CD4-positive, alpha-beta T cell (primary cell): ENCODE measurements around the gene PLEK. TPM values are rescaled to one million over a fixed set of nuclear protein-coding genes. Genes with fewer than 3 reads are reported as not detected.

Experiments
- ATAC-seq: fragments of 200-7000 bp; cut with Tn5 transposase; one replicate; pipeline ENCODE4 v1.10.0; 2022; ENCODE audit warnings: mild to moderate bottlenecking; ENCODE audit not compliant: poor library complexity
- CTCF ChIA-PET: fragments of 350-600 bp; sonication (Branson Sonifier 250); formaldehyde crosslinking; loops from one replicate; lab custom pipeline; 2021; ENCODE audit warnings: antibody characterized with exemption, inconsistent platforms; lab: Charles Lee
- POLR2A ChIA-PET: fragments of 350-600 bp; sonication (Branson Sonifier 250); formaldehyde crosslinking; loops from one replicate; lab custom pipeline; 2021; ENCODE audit warnings: antibody characterized with exemption, inconsistent platforms; lab: Charles Lee
- DNase-seq, 14 experiments: peaks; one replicate each; pipeline ENCODE4 v3.0.0-alpha.2; 2013 to 2020; ENCODE audit warnings: mixed read lengths in 2 of 14
- H3K27ac ChIP-seq, 2 donors: one replicate each; pipeline versions ENCODE4 v1.5.1 to v1.7.0; 2013; ENCODE audit warnings: low read length in 2 of 2, low read depth in 1 of 2, mild to moderate bottlenecking in 1 of 2
- H3K27me3 ChIP-seq, 2 experiments: 1 replicate in 1 of 2; 2 replicates in 1 of 2; pipeline versions ENCODE4 v1.6.1 to v1.7.0; 2013; ENCODE audit warnings: low read length in 2 of 2, control low read depth in 1 of 2, mild to moderate bottlenecking in 1 of 2, moderate library complexity in 1 of 2; ENCODE audit not compliant: insufficient read depth in 2 of 2, control insufficient read depth in 1 of 2
- H3K36me3 ChIP-seq: one replicate; pipeline ENCODE4 v1.6.1; 2013; ENCODE audit warnings: low read length, control low read depth; ENCODE audit not compliant: insufficient read depth
- H3K4me1 ChIP-seq: one replicate; pipeline ENCODE4 v1.6.1; 2013; ENCODE audit warnings: low read length, control low read depth; ENCODE audit not compliant: insufficient read depth
- H3K4me3 ChIP-seq: one replicate; pipeline ENCODE4 v1.5.1; 2013; ENCODE audit warnings: mild to moderate bottlenecking, low read length, moderate library complexity
- H3K9me3 ChIP-seq, 2 experiments: 1 replicate in 1 of 2; 2 replicates in 1 of 2; pipeline versions ENCODE4 v1.6.1 to v1.7.0; 2013; ENCODE audit warnings: low read length in 2 of 2, mild to moderate bottlenecking in 2 of 2, control low read depth in 1 of 2, moderate library complexity in 1 of 2; ENCODE audit not compliant: control insufficient read depth in 1 of 2, insufficient read depth in 1 of 2
- H3K27ac Mint-ChIP-seq: one replicate; pipeline ENCODE4 v1.8.0; 2020; ENCODE audit warnings: mixed read lengths
- H3K27me3 Mint-ChIP-seq: one replicate; pipeline ENCODE4 v1.8.0; 2021; ENCODE audit warnings: mixed read lengths
- H3K36me3 Mint-ChIP-seq: one replicate; pipeline ENCODE4 v1.8.0; 2021; ENCODE audit warnings: low read depth, mixed read lengths
- H3K4me1 Mint-ChIP-seq: one replicate; pipeline ENCODE4 v1.8.0; 2021; ENCODE audit warnings: low read depth, mixed read lengths
- H3K4me3 Mint-ChIP-seq: one replicate; pipeline ENCODE4 v1.8.0; 2020; ENCODE audit warnings: mild to moderate bottlenecking, mixed read lengths
- H3K9me3 Mint-ChIP-seq: one replicate; pipeline ENCODE4 v1.8.0; 2020; ENCODE audit warnings: mixed read lengths
- intact Hi-C, 2 experiments: fragments of 100-400 bp; cut with DNase I in 1 of 2; cut with micrococcal nuclease in 1 of 2; formaldehyde crosslinking; loops; one replicate each; pipeline versions ENCODE4 v1.15.1 to v1.9.0; 2023 to 2025; cut with DNase I, micrococcal nuclease
- total RNA-seq, 174 experiments: library from RNA in 2 of 174; stranded (reverse) in 2 of 174; gene quantifications; one replicate each; pipeline ENCODE4 v1.2.3 and lab custom pipeline; 2021 to 2026
- TF ChIP-seq, protein P1 (sequence below): fragments of 200-600 bp; IDR thresholded peaks from one replicate; pipeline ENCODE4 v1.8.0; 2022; ENCODE audit warnings: antibody characterized with exemption, mild to moderate bottlenecking

Gene PLEK
- total RNA-seq, 2 experiments from 2014 or later, result 5.3 to 6.3 TPM

GRCh38 chr2:68385220-68385906, 20.3 kb downstream of the PLEK start:
- Histone ChIP-seq H3K4me1 (peaks cover 62% of the 10 kb centered on the region), H3K4me3 (no peak overlapping the region), H3K36me3 (no peaks in the 10 kb centered on the region), H3K9me3 (no peaks in the 10 kb centered on the region), H3K27me3 (no peaks in the 10 kb centered on the region), H3K27ac (no peak overlapping the region)
- Mint-ChIP-seq H3K9me3 (no peaks in the 10 kb centered on the region), H3K4me3 (no peak overlapping the region), H3K36me3 (no peaks in the 10 kb centered on the region), H3K27me3 (no peaks in the 10 kb centered on the region), H3K27ac (no peak overlapping the region), H3K4me1 (peaks cover 22% of the 10 kb centered on the region)
- ChIA-PET POLR2A (no interaction called here), CTCF (no interaction called here)
- TF ChIP-seq, protein P1, sequence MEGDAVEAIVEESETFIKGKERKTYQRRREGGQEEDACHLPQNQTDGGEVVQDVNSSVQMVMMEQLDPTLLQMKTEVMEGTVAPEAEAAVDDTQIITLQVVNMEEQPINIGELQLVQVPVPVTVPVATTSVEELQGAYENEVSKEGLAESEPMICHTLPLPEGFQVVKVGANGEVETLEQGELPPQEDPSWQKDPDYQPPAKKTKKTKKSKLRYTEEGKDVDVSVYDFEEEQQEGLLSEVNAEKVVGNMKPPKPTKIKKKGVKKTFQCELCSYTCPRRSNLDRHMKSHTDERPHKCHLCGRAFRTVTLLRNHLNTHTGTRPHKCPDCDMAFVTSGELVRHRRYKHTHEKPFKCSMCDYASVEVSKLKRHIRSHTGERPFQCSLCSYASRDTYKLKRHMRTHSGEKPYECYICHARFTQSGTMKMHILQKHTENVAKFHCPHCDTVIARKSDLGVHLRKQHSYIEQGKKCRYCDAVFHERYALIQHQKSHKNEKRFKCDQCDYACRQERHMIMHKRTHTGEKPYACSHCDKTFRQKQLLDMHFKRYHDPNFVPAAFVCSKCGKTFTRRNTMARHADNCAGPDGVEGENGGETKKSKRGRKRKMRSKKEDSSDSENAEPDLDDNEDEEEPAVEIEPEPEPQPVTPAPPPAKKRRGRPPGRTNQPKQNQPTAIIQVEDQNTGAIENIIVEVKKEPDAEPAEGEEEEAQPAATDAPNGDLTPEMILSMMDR, result no peak
- ATAC-seq (no peak), DNase-seq (peak in 5 of 14 experiments; percentile 11 to 82 (median 50))
- intact Hi-C loops, result no loop called here

GRCh38 chr2:68385907-68386287, 20.8 kb downstream of the PLEK start:
- H3K9me3 ChIP-seq, result no peaks in the 10 kb centered on the region
- H3K4me1 ChIP-seq, result peaks cover 57% of the 10 kb centered on the region
- TF ChIP-seq, protein P1, result no peak
- ATAC-seq (no peak), DNase-seq (no peak)
- POLR2A ChIA-PET, result no interaction called here
- H3K4me3 ChIP-seq, result no peak overlapping the region
- no peaks in the 10 kb centered on the region for H3K27me3 ChIP-seq
- Mint-ChIP-seq H3K9me3 (no peaks in the 10 kb centered on the region), H3K27ac (no peak overlapping the region), H3K4me1 (peaks cover 22% of the 10 kb centered on the region), H3K27me3 (no peaks in the 10 kb centered on the region), H3K4me3 (no peak overlapping the region), H3K36me3 (no peaks in the 10 kb centered on the region)
- intact Hi-C loops, result no loop called here
- CTCF ChIA-PET, result no interaction called here
- H3K36me3 ChIP-seq, result no peaks in the 10 kb centered on the region
- H3K27ac ChIP-seq, result no peak overlapping the region

DNA sequence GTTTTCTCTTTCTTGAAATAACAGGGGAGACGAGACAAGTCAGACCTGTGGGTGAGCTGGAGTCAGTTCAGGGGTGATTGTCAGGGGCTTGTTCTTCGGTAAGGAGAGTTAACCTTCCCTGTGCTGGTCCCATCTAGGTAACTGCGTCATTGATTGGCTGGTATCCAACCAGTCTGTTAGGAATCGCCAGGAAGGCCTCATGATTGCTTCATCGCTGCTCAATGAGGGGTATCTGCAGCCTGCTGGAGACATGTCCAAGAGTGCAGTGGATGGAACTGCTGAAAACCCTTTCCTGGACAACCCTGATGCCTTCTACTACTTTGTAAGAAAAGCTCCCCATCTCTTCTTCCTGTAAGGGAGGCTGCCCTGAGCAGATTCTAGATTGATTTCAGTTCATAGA, 21.3 kb downstream of the PLEK start:
- peaks cover 52% of the 10 kb centered on the region for H3K4me1 ChIP-seq
- no peak overlapping the region for H3K4me3 ChIP-seq
- H3K4me1 Mint-ChIP-seq, result peaks cover 22% of the 10 kb centered on the region
- DNase-seq (no peak), ATAC-seq (no peak)
- H3K4me3 Mint-ChIP-seq, result no peak overlapping the region
- H3K27me3 ChIP-seq, result no peaks in the 10 kb centered on the region
- TF ChIP-seq, protein P1, result no peak
- no peak overlapping the region for H3K27ac Mint-ChIP-seq
- no peaks in the 10 kb centered on the region for H3K36me3 ChIP-seq
- no peak overlapping the region for H3K27ac ChIP-seq
- CTCF ChIA-PET, result no interaction called here
- POLR2A ChIA-PET, result no interaction called here
- no peaks in the 10 kb centered on the region for H3K36me3 Mint-ChIP-seq
- H3K9me3 ChIP-seq, result no peaks in the 10 kb centered on the region
- no peaks in the 10 kb centered on the region for H3K9me3 Mint-ChIP-seq
- intact Hi-C loops, result no loop called here
- H3K27me3 Mint-ChIP-seq, result no peaks in the 10 kb centered on the region
